ENCODE measurements around the gene SMAD3. TPM values are rescaled to one million over a fixed set of nuclear protein-coding genes. Genes with fewer than 3 reads are reported as not detected.

Gene SMAD3
- total RNA-seq, 1 experiment from 2014 or later = 54.8 TPM

DNA sequence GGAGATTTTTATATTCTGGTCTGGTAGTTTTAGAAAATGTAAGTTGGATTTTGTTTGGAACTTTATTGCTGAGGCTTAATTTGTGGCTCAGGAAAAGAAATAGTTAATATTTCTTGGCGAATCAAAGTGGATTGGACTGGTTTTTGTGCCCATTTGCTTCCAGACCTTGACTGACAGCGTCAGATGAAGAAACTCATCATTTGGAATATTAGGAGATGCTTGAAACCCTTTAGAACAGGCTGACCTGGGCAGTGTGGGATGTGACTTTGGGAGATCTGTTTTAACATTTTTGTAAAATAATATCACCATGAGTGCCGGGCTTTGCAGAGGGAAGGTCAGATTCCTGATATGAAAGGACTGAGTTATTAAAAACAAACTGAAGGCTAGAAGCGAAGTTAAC lies 106.1 kb downstream of the SMAD3 start:
- Mint-ChIP-seq H3K27me3 (ENCODE audit: insufficient read depth, unreplicated experiment) (no peaks in the 10 kb centered on the region), H3K27ac (ENCODE audit: unreplicated experiment) (no peak overlapping the region), H3K4me3 (ENCODE audit: unreplicated experiment) (no peak overlapping the region), H3K9me3 (ENCODE audit: unreplicated experiment) (no peaks in the 10 kb centered on the region), H3K36me3 (ENCODE audit: insufficient read depth, unreplicated experiment) (peaks cover 63% of the 10 kb centered on the region), H3K4me1 (ENCODE audit: low read depth, unreplicated experiment) (peaks cover 36% of the 10 kb centered on the region)
- BruUV-seq (replicated peaks) = no TSS peak
- POLR2A ChIA-PET = no interaction called here
- TF ChIP-seq, protein P1, sequence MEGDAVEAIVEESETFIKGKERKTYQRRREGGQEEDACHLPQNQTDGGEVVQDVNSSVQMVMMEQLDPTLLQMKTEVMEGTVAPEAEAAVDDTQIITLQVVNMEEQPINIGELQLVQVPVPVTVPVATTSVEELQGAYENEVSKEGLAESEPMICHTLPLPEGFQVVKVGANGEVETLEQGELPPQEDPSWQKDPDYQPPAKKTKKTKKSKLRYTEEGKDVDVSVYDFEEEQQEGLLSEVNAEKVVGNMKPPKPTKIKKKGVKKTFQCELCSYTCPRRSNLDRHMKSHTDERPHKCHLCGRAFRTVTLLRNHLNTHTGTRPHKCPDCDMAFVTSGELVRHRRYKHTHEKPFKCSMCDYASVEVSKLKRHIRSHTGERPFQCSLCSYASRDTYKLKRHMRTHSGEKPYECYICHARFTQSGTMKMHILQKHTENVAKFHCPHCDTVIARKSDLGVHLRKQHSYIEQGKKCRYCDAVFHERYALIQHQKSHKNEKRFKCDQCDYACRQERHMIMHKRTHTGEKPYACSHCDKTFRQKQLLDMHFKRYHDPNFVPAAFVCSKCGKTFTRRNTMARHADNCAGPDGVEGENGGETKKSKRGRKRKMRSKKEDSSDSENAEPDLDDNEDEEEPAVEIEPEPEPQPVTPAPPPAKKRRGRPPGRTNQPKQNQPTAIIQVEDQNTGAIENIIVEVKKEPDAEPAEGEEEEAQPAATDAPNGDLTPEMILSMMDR (IDR thresholded peaks at IDR 0.05; ENCODE audit: insufficient read depth in 1 of 2, low read depth in 1 of 2, low read length in 1 of 2, severe bottlenecking in 1 of 2, unreplicated experiment in 1 of 2) = no peak
- no peaks in the 10 kb centered on the region for H3K9me3 ChIP-seq
- intact Hi-C loops (cut with micrococcal nuclease; ENCODE audit: unreplicated experiment) = no loop called here
- H3K4me3 ChIP-seq (ENCODE audit: low read depth, low read length) = no peak overlapping the region
- CTCF ChIA-PET = no interaction called here
- peaks cover 20% of the 10 kb centered on the region for H3K4me1 ChIP-seq
- H3K27me3 ChIP-seq (replicated peaks; ENCODE audit: control insufficient read depth, insufficient read depth, low read length) = no peaks in the 10 kb centered on the region
- DNase-seq = no peak
- H3K36me3 ChIP-seq (ENCODE audit: control insufficient read depth, insufficient read depth, low read length) = no peaks in the 10 kb centered on the region; the same call in none of the 2 replicates

DNA sequence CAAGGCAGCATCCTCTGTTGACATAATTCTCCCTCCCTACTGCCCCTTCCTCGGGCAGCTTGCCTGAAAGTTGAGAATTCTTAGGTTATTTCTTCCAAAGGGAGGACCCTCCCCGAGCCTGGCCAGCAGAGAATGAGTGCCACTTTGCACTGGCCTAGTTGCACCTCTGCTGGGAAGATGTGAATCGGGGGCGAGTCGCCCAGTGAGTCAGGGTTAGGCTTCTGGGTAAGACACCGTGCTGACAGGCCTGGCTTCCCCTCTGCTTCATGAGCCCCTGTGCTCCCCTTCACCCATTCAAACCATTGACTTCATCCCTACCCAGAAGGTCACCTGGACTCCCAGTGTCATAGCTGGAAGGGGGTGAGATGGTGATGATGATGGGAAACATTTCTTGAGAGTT lies 106.8 kb downstream of the SMAD3 start:
- ChIA-PET POLR2A (no interaction called here), CTCF (no interaction called here)
- H3K27ac Mint-ChIP-seq (ENCODE audit: unreplicated experiment) = no peak overlapping the region
- no peaks in the 10 kb centered on the region for H3K9me3 Mint-ChIP-seq (ENCODE audit: unreplicated experiment)
- H3K36me3 ChIP-seq (ENCODE audit: control insufficient read depth, insufficient read depth, low read length) = no peaks in the 10 kb centered on the region; the same call in none of the 2 replicates
- no peaks in the 10 kb centered on the region for H3K27me3 Mint-ChIP-seq (ENCODE audit: insufficient read depth, unreplicated experiment)
- TF ChIP-seq, protein P1 (IDR thresholded peaks at IDR 0.05; ENCODE audit: insufficient read depth in 1 of 2, low read depth in 1 of 2, low read length in 1 of 2, severe bottlenecking in 1 of 2, unreplicated experiment in 1 of 2) = no peak
- DNase-seq = no peak
- H3K27me3 ChIP-seq (replicated peaks; ENCODE audit: control insufficient read depth, insufficient read depth, low read length) = no peaks in the 10 kb centered on the region
- no TSS peak for BruUV-seq (replicated peaks)
- intact Hi-C loops (cut with micrococcal nuclease; ENCODE audit: unreplicated experiment) = no loop called here
- H3K4me3 Mint-ChIP-seq (ENCODE audit: unreplicated experiment) = no peak overlapping the region
- no peaks in the 10 kb centered on the region for H3K9me3 ChIP-seq
- peaks cover 25% of the 10 kb centered on the region for H3K4me1 ChIP-seq
- peaks cover 58% of the 10 kb centered on the region for H3K36me3 Mint-ChIP-seq (ENCODE audit: insufficient read depth, unreplicated experiment)
- H3K4me3 ChIP-seq (ENCODE audit: low read depth, low read length) = no peak overlapping the region
- H3K4me1 Mint-ChIP-seq (ENCODE audit: low read depth, unreplicated experiment) = peaks cover 39% of the 10 kb centered on the region

DNA sequence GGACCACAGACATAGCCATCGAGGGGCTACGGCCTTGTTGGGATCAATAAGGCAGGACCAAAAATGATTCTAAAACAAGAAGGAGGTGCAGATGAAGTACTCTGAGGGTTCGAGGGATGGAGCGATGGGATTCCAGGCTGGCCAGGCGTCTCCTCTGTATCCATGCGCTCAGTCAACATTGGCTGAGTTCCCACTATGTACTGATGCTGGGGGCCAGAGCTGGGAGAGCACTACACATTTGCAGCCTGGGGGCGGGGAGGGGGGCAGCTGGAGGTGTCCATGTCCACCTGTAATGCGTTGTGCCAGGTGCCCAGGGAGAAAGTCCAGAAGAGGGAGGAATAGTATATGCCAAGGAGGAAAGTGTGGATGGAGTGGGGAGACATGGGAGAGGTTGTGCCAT lies 107.6 kb downstream of the SMAD3 start:
- peaks cover 52% of the 10 kb centered on the region for H3K36me3 Mint-ChIP-seq (ENCODE audit: insufficient read depth, unreplicated experiment)
- H3K27me3 Mint-ChIP-seq (ENCODE audit: insufficient read depth, unreplicated experiment) = no peaks in the 10 kb centered on the region
- Histone ChIP-seq H3K36me3 (ENCODE audit: control insufficient read depth, insufficient read depth, low read length) (no peaks in the 10 kb centered on the region; the same call in none of the 2 replicates), H3K27me3 (replicated peaks; ENCODE audit: control insufficient read depth, insufficient read depth, low read length) (no peaks in the 10 kb centered on the region), H3K4me1 (peaks cover 30% of the 10 kb centered on the region), H3K9me3 (no peaks in the 10 kb centered on the region), H3K4me3 (ENCODE audit: low read depth, low read length) (no peak overlapping the region)
- peaks cover 39% of the 10 kb centered on the region for H3K4me1 Mint-ChIP-seq (ENCODE audit: low read depth, unreplicated experiment)
- TF ChIP-seq, protein P1 (IDR thresholded peaks at IDR 0.05; ENCODE audit: insufficient read depth in 1 of 2, low read depth in 1 of 2, low read length in 1 of 2, severe bottlenecking in 1 of 2, unreplicated experiment in 1 of 2) = no peak
- no TSS peak for BruUV-seq (replicated peaks)
- DNase-seq = no peak
- intact Hi-C loops (cut with micrococcal nuclease; ENCODE audit: unreplicated experiment) = no loop called here
- no peaks in the 10 kb centered on the region for H3K9me3 Mint-ChIP-seq (ENCODE audit: unreplicated experiment)
- H3K27ac Mint-ChIP-seq (ENCODE audit: unreplicated experiment) = peak overlapping the region; percentile 8
- POLR2A ChIA-PET = no interaction called here
- CTCF ChIA-PET = no interaction called here
- H3K4me3 Mint-ChIP-seq (ENCODE audit: unreplicated experiment) = no peak overlapping the region
